HEK293 (cell line): ENCODE measurements around the gene SORBS2.

Experiments used
- CTCF ChIA-PET: fragments of 350-600 bp; formaldehyde crosslinking; extraction: SDS; loops from one replicate; lab custom pipeline; 2021; ENCODE audit warnings: antibody characterized with exemption; lab: Yijun Ruan, JAX
- POLR2A ChIA-PET: fragments of 300-600 bp; formaldehyde crosslinking; extraction: SDS; loops from one replicate; lab custom pipeline; 2020; ENCODE audit warnings: antibody characterized with exemption, inconsistent platforms; lab: Yijun Ruan, JAX
- H3K27ac ChIP-seq: fragments of 200-500 bp; sonication (Bioruptor generic); 2 replicates; pipeline ENCODE4 v1.5.1; 2014; ENCODE audit warnings: low read depth, low read length, control low read depth, inconsistent platforms; ENCODE audit errors: extremely low read depth
- H3K36me3 ChIP-seq, 2 experiments: fragments of 200-500 bp in 1 of 2; sonication (Bioruptor generic) in 1 of 2; 1 replicate in 1 of 2; 2 replicates in 1 of 2; pipeline ENCODE4 v1.5.1; 2014 to 2017; ENCODE audit warnings: inconsistent platforms in 2 of 2, low read length in 2 of 2; ENCODE audit not compliant: control insufficient read depth in 2 of 2, insufficient read depth in 1 of 2
- H3K4me1 ChIP-seq: fragments of 200-500 bp; sonication (Bioruptor generic); 2 replicates; pipeline ENCODE4 v1.5.1; 2014; ENCODE audit warnings: mild to moderate bottlenecking, low read length, inconsistent platforms; ENCODE audit not compliant: control insufficient read depth, insufficient read depth
- H3K4me3 ChIP-seq: 2 replicates; pipeline ENCODE4 v1.5.1; 2011; ENCODE audit warnings: low read depth, mild to moderate bottlenecking, control low read depth, low read length, moderate library complexity
- H3K9me3 ChIP-seq: fragments of 200-500 bp; sonication (Bioruptor generic); 2 replicates; pipeline ENCODE4 v1.5.1; 2014; ENCODE audit warnings: low read depth, low read length, inconsistent platforms; ENCODE audit not compliant: control insufficient read depth, insufficient read depth
- AEBP2 ChIP-seq: fragments of 450-650 bp; formaldehyde crosslinking; IDR thresholded peaks from 2 replicates; pipeline ENCODE4 v1.5.1; 2016; ENCODE audit warnings: missing biosample characterization, missing genetic modification characterization, borderline replicate concordance
- GFI1B ChIP-seq: fragments of 450-650 bp; formaldehyde crosslinking; IDR thresholded peaks from 2 replicates; pipeline ENCODE4 v1.5.1; 2016; ENCODE audit warnings: missing biosample characterization, missing genetic modification characterization
- GLIS1 ChIP-seq: fragments of 450-650 bp; formaldehyde crosslinking; IDR thresholded peaks from 2 replicates; pipeline ENCODE4 v1.5.1; 2016; ENCODE audit warnings: missing biosample characterization, missing genetic modification characterization
- KLF7 ChIP-seq: fragments of 450-650 bp; formaldehyde crosslinking; IDR thresholded peaks from 2 replicates; pipeline ENCODE4 v1.5.1; 2016; ENCODE audit warnings: missing biosample characterization, missing genetic modification characterization, borderline replicate concordance
- SP3 ChIP-seq: fragments of 450-650 bp; formaldehyde crosslinking; IDR thresholded peaks from 2 replicates; pipeline ENCODE4 v1.5.1; 2016; ENCODE audit warnings: missing biosample characterization, missing genetic modification characterization
- SP7 ChIP-seq: fragments of 450-650 bp; formaldehyde crosslinking; IDR thresholded peaks from 2 replicates; pipeline ENCODE4 v1.5.1; 2016; ENCODE audit warnings: missing biosample characterization, missing genetic modification characterization
- ZBTB20 ChIP-seq: fragments of 450-650 bp; formaldehyde crosslinking; IDR thresholded peaks from 2 replicates; pipeline ENCODE4 v1.5.1; 2016; ENCODE audit warnings: missing biosample characterization, missing genetic modification characterization
- ZBTB26 ChIP-seq: fragments of 450-650 bp; formaldehyde crosslinking; optimal IDR thresholded peaks from 2 replicates; pipeline ENCODE3; 2016; ENCODE audit warnings: missing biosample characterization, mild to moderate bottlenecking, missing genetic modification characterization
- ZEB2 ChIP-seq: fragments of 450-650 bp; formaldehyde crosslinking; IDR thresholded peaks from 2 replicates; pipeline ENCODE4 v1.5.1; 2016; ENCODE audit warnings: missing biosample characterization, missing genetic modification characterization
- ZFP69B ChIP-seq: fragments of 450-650 bp; formaldehyde crosslinking; IDR thresholded peaks from 2 replicates; pipeline ENCODE4 v1.5.1; 2016; ENCODE audit warnings: missing biosample characterization, missing genetic modification characterization
- ZIC2 ChIP-seq: fragments of 450-650 bp; formaldehyde crosslinking; IDR thresholded peaks from 2 replicates; pipeline ENCODE4 v1.5.1; 2016; ENCODE audit warnings: missing biosample characterization, missing genetic modification characterization
- ZNF140 ChIP-seq: fragments of 450-650 bp; formaldehyde crosslinking; IDR thresholded peaks from 2 replicates; pipeline ENCODE4 v1.5.1; 2016; ENCODE audit warnings: missing biosample characterization, missing genetic modification characterization
- ZNF157 ChIP-seq: fragments of 450-650 bp; formaldehyde crosslinking; IDR thresholded peaks from 2 replicates; pipeline ENCODE4 v1.5.1; 2016; ENCODE audit warnings: missing biosample characterization, missing genetic modification characterization
- ZNF16 ChIP-seq: fragments of 450-650 bp; formaldehyde crosslinking; IDR thresholded peaks from 2 replicates; pipeline ENCODE4 v1.5.1; 2016; ENCODE audit warnings: low read depth, missing biosample characterization, missing genetic modification characterization
- ZNF202 ChIP-seq: fragments of 450-650 bp; formaldehyde crosslinking; IDR thresholded peaks from 2 replicates; pipeline ENCODE4 v1.5.1; 2016; ENCODE audit warnings: missing biosample characterization, missing genetic modification characterization, borderline replicate concordance
- ZNF223 ChIP-seq: fragments of 450-650 bp; formaldehyde crosslinking; IDR thresholded peaks from 2 replicates; pipeline ENCODE4 v1.5.1; 2016; ENCODE audit warnings: missing biosample characterization, missing genetic modification characterization
- ZNF239 ChIP-seq: fragments of 450-650 bp; formaldehyde crosslinking; IDR thresholded peaks from 2 replicates; pipeline ENCODE4 v1.5.1; 2016; ENCODE audit warnings: missing biosample characterization, missing genetic modification characterization
- ZNF248 ChIP-seq: fragments of 450-650 bp; formaldehyde crosslinking; IDR thresholded peaks from 2 replicates; pipeline ENCODE4 v1.5.1; 2017; ENCODE audit warnings: missing biosample characterization, missing genetic modification characterization
- ZNF280C ChIP-seq: fragments of 450-650 bp; formaldehyde crosslinking; IDR thresholded peaks from 2 replicates; pipeline ENCODE4 v1.5.1; 2016; ENCODE audit warnings: missing biosample characterization, missing genetic modification characterization
- ZNF404 ChIP-seq: fragments of 450-650 bp; formaldehyde crosslinking; IDR thresholded peaks from 2 replicates; pipeline ENCODE4 v1.5.1; 2017; ENCODE audit warnings: missing biosample characterization, missing genetic modification characterization
- ZNF423 ChIP-seq: fragments of 450-650 bp; formaldehyde crosslinking; IDR thresholded peaks from 2 replicates; pipeline ENCODE4 v1.5.1; 2016; ENCODE audit warnings: missing biosample characterization, missing genetic modification characterization
- ZNF449 ChIP-seq: fragments of 450-650 bp; formaldehyde crosslinking; IDR thresholded peaks from 2 replicates; pipeline ENCODE4 v1.5.1; 2017; ENCODE audit warnings: missing biosample characterization, mild to moderate bottlenecking, missing genetic modification characterization, moderate library complexity
- ZNF488 ChIP-seq: fragments of 450-650 bp; formaldehyde crosslinking; IDR thresholded peaks from 2 replicates; pipeline ENCODE4 v1.5.1; 2016; ENCODE audit warnings: missing biosample characterization, missing genetic modification characterization
- ZNF501 ChIP-seq: fragments of 450-650 bp; formaldehyde crosslinking; IDR thresholded peaks from 2 replicates; pipeline ENCODE4 v1.5.1; 2016; ENCODE audit warnings: missing biosample characterization, missing genetic modification characterization
- ZNF558 ChIP-seq: fragments of 450-650 bp; formaldehyde crosslinking; IDR thresholded peaks from 2 replicates; pipeline ENCODE4 v1.5.1; 2016; ENCODE audit warnings: missing biosample characterization, missing genetic modification characterization
- ZNF596 ChIP-seq: fragments of 450-650 bp; IDR thresholded peaks from 2 replicates; pipeline ENCODE4 v1.5.0; 2018; ENCODE audit warnings: missing biosample characterization, mild to moderate bottlenecking, missing genetic modification characterization, moderate library complexity
- ZNF776 ChIP-seq: fragments of 450-650 bp; formaldehyde crosslinking; IDR thresholded peaks from 2 replicates; pipeline ENCODE4 v1.5.0; 2017; ENCODE audit warnings: missing biosample characterization, missing genetic modification characterization, borderline replicate concordance
- ZSCAN23 ChIP-seq: fragments of 450-650 bp; formaldehyde crosslinking; IDR thresholded peaks from 2 replicates; pipeline ENCODE4 v1.5.1; 2016; ENCODE audit warnings: missing biosample characterization, missing genetic modification characterization
- ZSCAN4 ChIP-seq: fragments of 450-650 bp; formaldehyde crosslinking; IDR thresholded peaks from 2 replicates; pipeline ENCODE4 v1.5.1; 2017; ENCODE audit warnings: missing biosample characterization, missing genetic modification characterization

The SORBS2 gene

GRCh38 chr4:185648631-185649030 lies 163.4 kb downstream of the SORBS2 start:
- Histone ChIP-seq H3K4me1 (no peaks in the 10 kb centered on the region), H3K4me3 (no peak overlapping the region), H3K9me3 (no peaks in the 10 kb centered on the region), H3K36me3 (no peaks in the 10 kb centered on the region), H3K27ac (no peak overlapping the region)
- CTCF ChIA-PET = no interaction called here
- POLR2A ChIA-PET = no interaction called here
- TF ChIP-seq ZBTB20 (tag by site-specific recombination) (no peak), ZNF596 (no peak), AEBP2 (tag by site-specific recombination) (no peak), ZNF449 (tag by site-specific recombination) (no peak), ZIC2 (tag by site-specific recombination) (no peak), ZSCAN4 (no peak), ZNF16 (tag by site-specific recombination) (no peak), GFI1B (tag by site-specific recombination) (no peak), SP7 (tag by site-specific recombination) (no peak), ZNF558 (tag by site-specific recombination) (no peak)

- no peaks in the 10 kb centered on the region for H3K36me3 ChIP-seq
- H3K4me3 ChIP-seq = no peak overlapping the region
- TF ChIP-seq GLIS1 (tag by site-specific recombination) (no peak), ZBTB26 (tag by site-specific recombination) (no peak), ZNF223 (tag by site-specific recombination) (no peak), ZNF140 (tag by site-specific recombination) (no peak), ZNF239 (no peak), ZNF488 (tag by site-specific recombination) (no peak), ZNF157 (tag by site-specific recombination) (no peak), ZNF202 (no peak), ZEB2 (tag by site-specific recombination) (no peak), KLF7 (tag by site-specific recombination) (no peak), ZNF776 (tag by site-specific recombination) (no peak), SP3 (tag by site-specific recombination) (no peak), ZFP69B (tag by site-specific recombination) (no peak), ZNF280C (no peak), ZNF423 (tag by site-specific recombination) (no peak), ZNF501 (tag by site-specific recombination) (no peak), ZNF404 (no peak), ZNF248 (tag by site-specific recombination) (no peak), ZSCAN23 (tag by site-specific recombination) (no peak)
- POLR2A ChIA-PET = no interaction called here
- no peaks in the 10 kb centered on the region for H3K9me3 ChIP-seq
- H3K27ac ChIP-seq = no peak overlapping the region
- H3K4me1 ChIP-seq = no peaks in the 10 kb centered on the region
- CTCF ChIA-PET = interaction anchor here (0.6 to 1.0 kb wide), 2 partner anchors 20 to 580 kb away, joined by 3 read pairs; no protein-coding TSS in a partner anchor
Measured at GRCh38 chr4:185645403-185645802, 166.6 kb downstream of the SORBS2 start.
